ENCODE results near the gene C22orf39. TPM values are rescaled to one million over a fixed set of nuclear protein-coding genes. Genes with fewer than 3 reads are reported as not detected.

The C22orf39 gene
- polyA plus RNA-seq, 6 donors from 2014 or later, result 64.8 to 102 (median 73.0) TPM

Other genes starting within 250 kb of the C22orf39 start
- 1 to 10 TPM in 2 of 6 donors, under 1 TPM in 3, not detected in 1; 0.17 to 1.7 (median 0.80) TPM for gene CLTCL1, start 156.0 kb downstream of the C22orf39 start, polyA plus RNA-seq (ENCODE audit: low read depth in 6 of 6)
- 10 to 100 TPM in 3 of 6 donors, 1 to 10 TPM in 3; 4.9 to 13.3 (median 10.4) TPM for gene HIRA, start 16.0 kb downstream of the C22orf39 start, polyA plus RNA-seq (ENCODE audit: low read depth in 6 of 6)
- gene MRPL40, start 15.2 kb downstream of the C22orf39 start, polyA plus RNA-seq (ENCODE audit: low read depth in 6 of 6), result 10 to 100 TPM; 63.5 to 92.0 (median 77.7) TPM
- 100 to 1,000 TPM in 1 of 6 donors, 10 to 100 TPM in 5; 55.0 to 107 (median 61.8) TPM for gene UFD1, start 31.5 kb upstream of the C22orf39 start, polyA plus RNA-seq (ENCODE audit: low read depth in 6 of 6)
- under 1 TPM in 2 of 6 donors, not detected in 4; 0.28 to 0.44 TPM for gene CDC45, start 32.2 kb upstream of the C22orf39 start, polyA plus RNA-seq (ENCODE audit: low read depth in 6 of 6)
- gene CLDN5, start 76.7 kb upstream of the C22orf39 start, polyA plus RNA-seq (ENCODE audit: low read depth in 6 of 6), result 1 to 10 TPM in 4 of 6 donors, under 1 TPM in 1, not detected in 1; 0.31 to 2.4 (median 2.0) TPM